ENCODE data around the gene SPEM3.

Gene SPEM3

GRCh38 chr17:7382901-7383300 is 45.8 kb upstream of the SPEM3 start:
- no peak overlapping the region for H3K9ac ChIP-seq (ENCODE audit: low read length)
- no peak overlapping the region for H4K8ac ChIP-seq (ENCODE audit: low read length)
- H3K14ac ChIP-seq (ENCODE audit: low read length in 2 of 2), result no peak overlapping the region
- no peak overlapping the region for H2BK12ac ChIP-seq (ENCODE audit: low read length in 2 of 2)
- no peak overlapping the region for H3K23ac ChIP-seq (ENCODE audit: low read length in 2 of 2)
- no peak overlapping the region for H3K4me3 ChIP-seq (ENCODE audit: insufficient read depth in 1 of 2, low read depth in 1 of 2, low read length in 2 of 2)
- peaks cover 42 to 46% of the 10 kb centered on the region in 2 experiments for H3K27me3 ChIP-seq (ENCODE audit: control insufficient read depth in 1 of 2, insufficient read depth in 1 of 2, low read length in 2 of 2)
- H3K4me1 ChIP-seq (ENCODE audit: control insufficient read depth, insufficient read depth, low read depth, low read length), result peaks cover 19% of the 10 kb centered on the region
- H2AK5ac ChIP-seq (ENCODE audit: low read length, severe bottlenecking), result no peak overlapping the region
- H3K4me2 ChIP-seq (ENCODE audit: low read length, poor library complexity, severe bottlenecking), result no peak overlapping the region
- no peak overlapping the region for H4K91ac ChIP-seq (ENCODE audit: low read length)
- WGBS, result 88% methylated on average over 10 of the region's 10 CpGs
- no peak overlapping the region for H3K18ac ChIP-seq (ENCODE audit: low read depth in 1 of 2, low read length in 2 of 2)
- H3K36me3 ChIP-seq (ENCODE audit: control insufficient read depth in 1 of 2, insufficient read depth in 2 of 2, low read depth in 1 of 2, low read length in 2 of 2), result peaks cover 0 to 17% of the 10 kb centered on the region in 2 experiments
- no peak overlapping the region for H3K4ac ChIP-seq (ENCODE audit: low read depth in 1 of 2, low read length in 2 of 2)
- H3K9me3 ChIP-seq (ENCODE audit: control insufficient read depth, low read length), result peaks cover 12% of the 10 kb centered on the region
- H2BK120ac ChIP-seq (ENCODE audit: low read depth, low read length), result no peak overlapping the region
- no peaks in the 10 kb centered on the region for H3K79me1 ChIP-seq (replicated peaks; ENCODE audit: low read length, poor library complexity, severe bottlenecking)
- no peak overlapping the region for H2BK5ac ChIP-seq (ENCODE audit: low read depth, low read length, poor library complexity, severe bottlenecking)
- no peak overlapping the region for H2AFZ ChIP-seq (ENCODE audit: low read depth, low read length)
- no peak for DNase-seq
- H3K27ac ChIP-seq (ENCODE audit: low read length, poor library complexity, severe bottlenecking), result no peak overlapping the region
- H2BK15ac ChIP-seq (ENCODE audit: low read depth, poor library complexity, severe bottlenecking), result no peak overlapping the region

- Histone ChIP-seq H2AK5ac (ENCODE audit: low read length, severe bottlenecking) (no peak overlapping the region), H4K91ac (ENCODE audit: low read length) (no peak overlapping the region), H2BK5ac (ENCODE audit: low read depth, low read length, poor library complexity, severe bottlenecking) (no peak overlapping the region), H2BK120ac (ENCODE audit: low read depth, low read length) (no peak overlapping the region), H3K9ac (ENCODE audit: low read length) (peak overlapping the region; percentile 2), H2AFZ (ENCODE audit: low read depth, low read length) (no peak overlapping the region), H2BK12ac (ENCODE audit: low read length in 2 of 2) (no peak overlapping the region), H3K14ac (ENCODE audit: low read length in 2 of 2) (peak overlapping the region in 1 of 2 experiments; percentile 79), H3K27me3 (ENCODE audit: control insufficient read depth in 1 of 2, insufficient read depth in 1 of 2, low read length in 2 of 2) (peaks cover 42 to 46% of the 10 kb centered on the region in 2 experiments), H2BK15ac (ENCODE audit: low read depth, poor library complexity, severe bottlenecking) (no peak overlapping the region), H3K4me3 (ENCODE audit: insufficient read depth in 1 of 2, low read depth in 1 of 2, low read length in 2 of 2) (peak overlapping the region in 1 of 2 experiments; percentile 65), H4K8ac (ENCODE audit: low read length) (no peak overlapping the region), H3K23ac (ENCODE audit: low read length in 2 of 2) (no peak overlapping the region), H3K4ac (ENCODE audit: low read depth in 1 of 2, low read length in 2 of 2) (no peak overlapping the region), H3K9me3 (ENCODE audit: control insufficient read depth, low read length) (peaks cover 12% of the 10 kb centered on the region), H3K79me1 (replicated peaks; ENCODE audit: low read length, poor library complexity, severe bottlenecking) (peaks cover under 1% of the 10 kb centered on the region), H3K4me1 (ENCODE audit: control insufficient read depth, insufficient read depth, low read depth, low read length) (peaks cover 19% of the 10 kb centered on the region), H3K18ac (ENCODE audit: low read depth in 1 of 2, low read length in 2 of 2) (no peak overlapping the region), H3K27ac (ENCODE audit: low read length, poor library complexity, severe bottlenecking) (no peak overlapping the region), H3K4me2 (ENCODE audit: low read length, poor library complexity, severe bottlenecking) (no peak overlapping the region), H3K36me3 (ENCODE audit: control insufficient read depth in 1 of 2, insufficient read depth in 2 of 2, low read depth in 1 of 2, low read length in 2 of 2) (peaks cover 2 to 22% of the 10 kb centered on the region in 2 experiments)
- no peak for DNase-seq
- WGBS, result 89% methylated on average over 11 of the region's 11 CpGs
These were observed 45.3 kb upstream of the SPEM3 start for GRCh38 chr17:7383371-7383741.

GRCh38 chr17:7383742-7384488 is 44.7 kb upstream of the SPEM3 start:
- Histone ChIP-seq H3K4me3 (ENCODE audit: insufficient read depth in 1 of 2, low read depth in 1 of 2, low read length in 2 of 2) (peak overlapping the region; percentile 23 to 65), H3K4me2 (ENCODE audit: low read length, poor library complexity, severe bottlenecking) (peak overlapping the region; percentile 73), H4K91ac (ENCODE audit: low read length) (no peak overlapping the region), H4K8ac (ENCODE audit: low read length) (no peak overlapping the region), H3K4ac (ENCODE audit: low read depth in 1 of 2, low read length in 2 of 2) (no peak overlapping the region), H3K79me1 (replicated peaks; ENCODE audit: low read length, poor library complexity, severe bottlenecking) (peaks cover 1% of the 10 kb centered on the region), H3K14ac (ENCODE audit: low read length in 2 of 2) (peak overlapping the region in 1 of 2 experiments; percentile 79), H3K18ac (ENCODE audit: low read depth in 1 of 2, low read length in 2 of 2) (no peak overlapping the region), H3K27me3 (ENCODE audit: control insufficient read depth in 1 of 2, insufficient read depth in 1 of 2, low read length in 2 of 2) (peaks cover 42 to 46% of the 10 kb centered on the region in 2 experiments), H2BK12ac (ENCODE audit: low read length in 2 of 2) (no peak overlapping the region), H2AK5ac (ENCODE audit: low read length, severe bottlenecking) (no peak overlapping the region), H3K9ac (ENCODE audit: low read length) (peak overlapping the region; percentile 41), H3K23ac (ENCODE audit: low read length in 2 of 2) (peak overlapping the region; percentile 72 to 73), H2BK120ac (ENCODE audit: low read depth, low read length) (no peak overlapping the region), H3K9me3 (ENCODE audit: control insufficient read depth, low read length) (peaks cover 12% of the 10 kb centered on the region), H3K27ac (ENCODE audit: low read length, poor library complexity, severe bottlenecking) (no peak overlapping the region), H2BK5ac (ENCODE audit: low read depth, low read length, poor library complexity, severe bottlenecking) (no peak overlapping the region), H3K36me3 (ENCODE audit: control insufficient read depth in 1 of 2, insufficient read depth in 2 of 2, low read depth in 1 of 2, low read length in 2 of 2) (peaks cover 7 to 27% of the 10 kb centered on the region in 2 experiments), H2BK15ac (ENCODE audit: low read depth, poor library complexity, severe bottlenecking) (no peak overlapping the region), H2AFZ (ENCODE audit: low read depth, low read length) (peak overlapping the region; percentile 64), H3K4me1 (ENCODE audit: control insufficient read depth, insufficient read depth, low read depth, low read length) (peaks cover 19% of the 10 kb centered on the region)
- peak; percentile 32 for DNase-seq
- WGBS, result 12% methylated on average over 65 of the region's 65 CpGs

GRCh38 chr17:7384489-7385081 is 44.1 kb upstream of the SPEM3 start:
- no peak overlapping the region for H2AFZ ChIP-seq (ENCODE audit: low read depth, low read length)
- H3K4me2 ChIP-seq (ENCODE audit: low read length, poor library complexity, severe bottlenecking), result peak overlapping the region; percentile 73
- no peak overlapping the region for H2BK15ac ChIP-seq (ENCODE audit: low read depth, poor library complexity, severe bottlenecking)
- WGBS, result 47% methylated on average over 21 of the region's 23 CpGs
- peaks cover 19% of the 10 kb centered on the region for H3K4me1 ChIP-seq (ENCODE audit: control insufficient read depth, insufficient read depth, low read depth, low read length)
- no peak overlapping the region for H2AK5ac ChIP-seq (ENCODE audit: low read length, severe bottlenecking)
- H3K36me3 ChIP-seq (ENCODE audit: control insufficient read depth in 1 of 2, insufficient read depth in 2 of 2, low read depth in 1 of 2, low read length in 2 of 2), result peaks cover 14 to 34% of the 10 kb centered on the region in 2 experiments
- no peak overlapping the region for H3K27ac ChIP-seq (ENCODE audit: low read length, poor library complexity, severe bottlenecking)
- no peak overlapping the region for H2BK120ac ChIP-seq (ENCODE audit: low read depth, low read length)
- H4K8ac ChIP-seq (ENCODE audit: low read length), result no peak overlapping the region
- H2BK5ac ChIP-seq (ENCODE audit: low read depth, low read length, poor library complexity, severe bottlenecking), result no peak overlapping the region
- no peak overlapping the region for H3K18ac ChIP-seq (ENCODE audit: low read depth in 1 of 2, low read length in 2 of 2)
- H3K14ac ChIP-seq (ENCODE audit: low read length in 2 of 2), result peak overlapping the region in 1 of 2 experiments; percentile 2
- H2BK12ac ChIP-seq (ENCODE audit: low read length in 2 of 2), result no peak overlapping the region
- H3K9ac ChIP-seq (ENCODE audit: low read length), result peak overlapping the region; percentile 41
- peaks cover 6% of the 10 kb centered on the region for H3K9me3 ChIP-seq (ENCODE audit: control insufficient read depth, low read length)
- peak overlapping the region; percentile 23 to 65 for H3K4me3 ChIP-seq (ENCODE audit: insufficient read depth in 1 of 2, low read depth in 1 of 2, low read length in 2 of 2)
- peaks cover 40 to 41% of the 10 kb centered on the region in 2 experiments for H3K27me3 ChIP-seq (ENCODE audit: control insufficient read depth in 1 of 2, insufficient read depth in 1 of 2, low read length in 2 of 2)
- DNase-seq, result no peak
- no peak overlapping the region for H3K23ac ChIP-seq (ENCODE audit: low read length in 2 of 2)
- H4K91ac ChIP-seq (ENCODE audit: low read length), result no peak overlapping the region
- H3K79me1 ChIP-seq (replicated peaks; ENCODE audit: low read length, poor library complexity, severe bottlenecking), result peaks cover 1% of the 10 kb centered on the region
- no peak overlapping the region for H3K4ac ChIP-seq (ENCODE audit: low read depth in 1 of 2, low read length in 2 of 2)

Data from mesenchymal stem cell (in vitro differentiated cells and primary cell).